HG02763 (cell line): ENCODE results near the gene WDR18.
"Not testable (repeated sequence)": the region's sequence is repeated elsewhere in the genome, so short reads cannot be mapped to it uniquely, and the experiment has no call there.

Source experiments
- ATAC-seq: cut with Tn5 transposase; IDR thresholded peaks from one replicate; pipeline ENCODE4 v1.9.1; 2021; ENCODE audit warnings: mild to moderate bottlenecking, moderate library complexity; ENCODE audit not compliant: unreplicated experiment

WDR18 gene

DNA sequence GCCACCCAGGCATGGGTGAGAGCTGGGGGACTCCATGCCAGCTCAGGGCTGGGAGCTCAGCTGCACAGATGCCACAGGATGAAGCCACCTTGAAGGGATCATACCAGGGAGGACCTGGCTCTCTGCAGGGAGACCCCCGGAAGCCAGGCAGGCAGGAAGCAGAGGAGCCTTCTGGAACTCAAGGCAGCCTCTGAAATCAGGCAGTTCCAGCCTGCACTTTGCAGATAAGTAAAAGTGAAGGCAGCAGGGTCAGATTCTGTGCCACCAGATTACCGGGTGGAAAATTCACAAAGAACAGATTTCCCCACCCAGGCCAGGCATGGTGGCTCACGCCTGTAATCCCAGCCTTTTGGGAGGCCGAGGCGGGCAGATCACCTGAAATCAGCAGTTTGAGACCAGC, 34.2 kb downstream of the WDR18 start:
- ATAC-seq, result no peak

GRCh38 chr19:1018932-1019615, 34.9 kb downstream of the WDR18 start:
- no peak for ATAC-seq

- no peak for ATAC-seq
Observed at GRCh38 chr19:1019616-1019961, 35.4 kb downstream of the WDR18 start.

GRCh38 chr19:1019980-1020867, 36.1 kb downstream of the WDR18 start:
- no peak for ATAC-seq

GRCh38 chr19:1020868-1021425, 36.8 kb downstream of the WDR18 start, which contains the start of gene TMEM259:
Gene TMEM259, minus strand, starts transcription at chr19:1021123. Its CDS starts 127 bp downstream, at chr19:1020996.
- peak; percentile 81 for ATAC-seq

DNA sequence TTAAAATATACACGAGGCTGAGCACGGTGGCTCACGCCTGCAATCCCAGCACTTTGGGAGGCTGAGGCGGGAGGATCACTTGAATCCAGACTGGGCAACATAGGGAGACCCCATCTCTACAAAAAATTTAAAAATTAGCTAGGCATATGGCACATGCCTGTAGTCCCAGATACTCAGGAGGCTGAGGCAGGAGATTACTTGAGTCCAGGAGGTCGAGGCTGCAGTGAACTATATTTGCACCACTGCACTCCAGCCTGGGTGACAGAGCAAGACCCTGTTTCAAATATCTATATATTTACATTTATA, 39.7 kb downstream of the WDR18 start:
- not testable (repeated sequence) for ATAC-seq

DNA sequence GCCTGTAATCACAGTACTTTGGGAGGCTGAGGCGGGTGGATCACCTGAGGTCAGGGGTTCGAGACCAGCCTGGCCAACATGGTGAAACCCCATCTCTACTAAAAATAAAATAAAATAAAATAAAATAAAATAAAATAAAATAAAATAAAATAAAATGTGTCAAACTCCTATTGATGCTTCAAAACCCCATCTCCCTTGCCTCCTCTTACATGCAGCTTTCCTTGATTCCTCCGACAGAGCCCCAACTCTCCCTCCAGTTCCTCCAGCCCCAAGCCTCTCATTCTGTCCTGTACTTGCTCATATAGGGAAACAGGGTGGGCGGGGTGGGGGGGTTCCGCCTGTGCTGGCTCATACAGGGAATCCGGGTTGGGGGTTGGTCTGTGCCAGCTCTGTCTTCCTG, 40.9 kb downstream of the WDR18 start:
- ATAC-seq, result not testable (repeated sequence)

DNA sequence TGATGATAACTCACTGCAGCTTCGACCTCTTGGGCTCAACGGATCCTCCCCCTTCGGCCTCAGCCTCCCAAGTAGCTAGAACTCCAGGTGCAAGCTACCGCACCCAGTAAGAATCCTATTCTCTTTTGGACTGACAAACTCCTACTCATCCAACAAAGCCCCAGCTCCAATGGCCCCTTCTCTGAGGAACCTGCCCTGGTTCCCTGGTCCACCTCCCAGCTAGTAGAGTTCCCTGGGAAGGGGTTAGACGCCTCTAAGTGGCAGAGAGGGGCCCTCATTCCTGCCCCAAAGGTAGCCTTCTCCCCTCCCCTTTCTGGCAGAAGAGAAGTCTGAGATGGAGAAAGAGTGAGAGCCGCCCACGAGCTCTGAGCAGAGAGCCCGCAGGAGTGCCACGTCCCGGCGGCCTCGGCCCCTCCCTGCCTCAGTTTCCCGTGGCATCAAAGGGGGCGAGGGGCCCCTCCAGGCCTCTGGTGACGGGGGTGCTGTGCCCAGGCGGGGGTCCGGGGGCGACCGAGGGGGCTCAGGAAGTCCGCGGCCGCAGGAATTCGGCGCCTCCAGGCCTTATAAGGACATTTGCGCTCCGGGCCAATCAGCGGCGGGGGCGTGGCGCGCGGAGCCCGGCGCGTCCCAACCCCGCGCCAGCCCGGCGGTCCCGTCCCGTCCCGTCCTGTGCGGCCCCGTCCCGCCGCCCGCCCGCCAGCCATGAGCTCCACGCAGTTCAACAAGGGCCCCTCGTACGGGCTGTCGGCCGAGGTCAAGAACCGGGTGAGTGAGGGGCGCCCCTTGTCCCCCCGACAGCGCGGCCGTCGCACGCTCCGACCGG, 42.0 kb downstream of the WDR18 start, which contains the start of gene CNN2:
TSS of gene CNN2 (plus strand) at position 649 of the 823 bp plus-strand sequence. CDS start at position 703, 54 bp downstream.
- ATAC-seq, result peak; percentile 56

- ATAC-seq, result no peak
Observed at GRCh38 chr19:1026783-1027649, 42.9 kb downstream of the WDR18 start.

DNA sequence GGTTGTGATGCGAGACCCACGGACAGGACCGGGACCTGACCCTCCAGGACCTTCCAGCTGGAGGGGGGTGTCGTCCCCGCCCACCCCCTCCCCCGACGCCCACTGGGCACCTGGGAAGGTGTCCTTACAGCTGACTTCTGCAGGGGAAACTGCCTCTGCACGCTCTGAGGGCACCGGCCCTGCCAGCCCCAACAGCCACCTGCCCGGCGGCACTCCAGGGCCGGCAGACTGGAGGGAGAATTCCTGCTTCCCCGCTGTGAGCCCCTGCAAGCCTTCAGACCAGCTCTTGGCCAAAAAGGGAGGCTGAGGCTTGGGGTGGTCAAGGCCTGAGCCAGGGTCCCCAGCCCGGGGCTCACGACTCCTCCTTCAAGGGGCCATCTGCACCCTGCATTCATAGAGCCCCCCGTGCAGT, 43.5 kb downstream of the WDR18 start:
- no peak for ATAC-seq

DNA sequence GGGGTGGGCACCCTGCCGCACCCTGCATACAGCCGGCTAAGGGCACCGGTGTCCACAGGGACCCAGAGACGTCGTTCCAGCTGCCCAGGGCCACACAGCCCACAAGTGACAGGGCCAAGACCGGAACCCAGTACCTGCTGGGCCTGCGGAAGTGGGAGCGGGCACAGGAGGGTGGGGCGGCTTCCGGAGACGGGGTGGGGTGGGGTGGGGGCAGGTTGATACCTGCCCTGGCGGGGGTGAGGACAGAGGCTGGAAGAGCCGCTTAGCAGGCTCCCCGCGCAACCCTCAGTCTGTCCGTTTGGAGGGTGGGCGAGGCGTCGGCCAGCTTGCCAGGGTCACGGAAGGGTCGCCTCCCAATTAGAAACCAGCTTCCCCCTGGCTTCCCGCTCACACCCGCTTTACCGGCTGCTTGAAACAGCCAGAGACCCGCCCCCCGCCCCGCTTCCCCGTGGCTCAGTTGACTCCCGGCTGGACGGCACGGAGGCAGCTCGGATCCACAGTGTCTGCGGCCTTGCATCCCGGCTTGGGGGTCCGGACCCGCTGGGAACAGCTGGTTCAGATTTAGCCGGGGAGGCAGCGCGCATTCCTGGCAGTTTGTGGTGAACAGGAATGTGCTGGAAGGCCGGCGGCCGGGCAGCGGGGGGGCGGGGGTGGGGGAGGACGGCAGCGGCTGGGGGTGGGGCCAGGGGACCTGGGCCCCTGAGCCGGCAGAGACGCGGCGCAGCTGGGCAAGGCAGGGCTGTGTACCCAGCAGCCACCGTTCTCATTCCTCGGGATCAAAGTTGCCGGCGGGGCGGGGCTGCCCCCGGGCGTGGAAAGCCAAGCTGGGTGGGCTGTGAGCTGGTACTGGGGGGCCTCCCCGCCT, 44.1 kb downstream of the WDR18 start:
- no peak for ATAC-seq

DNA sequence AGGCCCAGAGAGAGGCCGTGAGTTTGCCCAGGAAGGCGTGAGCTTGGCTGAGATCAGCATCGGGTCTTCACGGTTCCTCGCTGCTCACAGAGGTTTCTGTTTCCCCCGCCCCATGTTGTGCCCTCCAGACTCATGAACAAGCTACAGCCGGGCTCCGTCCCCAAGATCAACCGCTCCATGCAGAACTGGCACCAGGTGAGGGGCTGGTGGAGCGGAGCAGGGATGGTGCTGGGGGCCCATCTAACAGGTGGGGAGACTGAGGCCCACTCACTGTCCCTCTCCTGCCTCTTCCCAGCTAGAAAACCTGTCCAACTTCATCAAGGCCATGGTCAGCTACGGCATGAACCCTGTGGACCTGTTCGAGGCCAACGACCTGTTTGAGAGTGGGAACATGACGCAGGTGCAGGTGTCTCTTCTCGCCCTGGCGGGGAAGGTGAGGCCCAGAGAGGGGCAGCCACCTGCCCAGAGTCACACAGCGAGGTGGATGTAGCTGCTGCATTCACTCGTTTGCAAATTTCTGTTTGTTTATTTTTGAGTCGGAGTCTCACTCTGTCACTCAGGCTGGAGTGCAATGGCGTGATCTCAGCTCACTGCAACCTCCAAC, 48.2 kb downstream of the WDR18 start:
- no peak for ATAC-seq

- no peak for ATAC-seq
Observed at GRCh38 chr19:1035998-1036621, 52.0 kb downstream of the WDR18 start.

DNA sequence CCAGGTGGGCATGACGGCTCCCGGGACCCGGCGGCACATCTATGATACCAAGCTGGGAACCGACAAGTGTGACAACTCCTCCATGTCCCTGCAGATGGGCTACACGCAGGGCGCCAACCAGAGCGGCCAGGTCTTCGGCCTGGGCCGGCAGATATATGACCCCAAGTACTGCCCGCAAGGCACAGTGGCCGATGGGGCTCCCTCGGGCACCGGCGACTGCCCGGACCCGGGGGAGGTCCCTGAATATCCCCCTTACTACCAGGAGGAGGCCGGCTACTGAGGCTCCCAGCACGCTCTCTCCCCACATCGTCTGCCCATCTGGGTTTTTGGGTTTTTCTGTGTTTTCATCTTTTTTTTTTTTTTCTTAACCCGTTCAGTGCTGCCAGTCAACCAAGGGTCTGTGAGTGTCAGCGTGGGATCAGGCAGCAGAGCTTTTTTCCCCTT, 53.5 kb downstream of the WDR18 start:
- no peak for ATAC-seq

DNA sequence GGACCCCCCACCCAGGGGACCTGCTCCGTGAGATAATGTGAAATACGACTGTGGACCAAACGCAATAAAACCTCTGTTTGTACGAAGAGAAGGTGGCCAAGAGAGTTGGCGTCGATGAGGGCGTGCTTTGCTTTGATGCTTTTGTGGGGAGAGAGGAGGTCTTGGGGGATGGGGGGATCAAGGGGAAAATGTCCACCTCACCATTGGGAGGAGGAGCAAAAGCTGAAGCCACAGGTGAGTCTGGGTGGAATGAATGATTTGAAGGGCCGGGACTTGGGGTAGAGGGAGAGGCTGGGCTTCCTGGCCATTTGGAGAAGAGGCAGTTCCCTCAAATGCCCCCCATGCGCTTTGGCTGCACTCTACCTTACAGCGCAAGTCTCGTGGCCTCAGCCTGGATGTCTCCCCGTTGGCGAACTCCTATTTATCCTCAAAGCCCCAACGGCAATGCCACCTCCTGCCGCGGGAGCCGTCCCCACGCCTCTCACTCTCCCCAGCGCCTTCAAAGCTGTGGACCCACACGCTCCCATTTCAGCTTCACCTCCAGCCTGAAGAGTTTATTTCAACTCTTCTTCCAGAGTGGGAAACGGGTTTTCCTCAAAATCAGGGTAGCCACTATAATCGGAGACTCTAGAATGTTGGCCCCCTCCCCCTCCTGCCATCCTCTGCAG, 55.0 kb downstream of the WDR18 start:
- ATAC-seq, result no peak

GRCh38 chr19:1039646-1040475, 55.7 kb downstream of the WDR18 start, which contains the start of gene ABCA7:
Gene ABCA7, plus strand, starts transcription at chr19:1040107. Its CDS starts 1,255 bp downstream, at chr19:1041362.
- ATAC-seq, result peak; percentile 69
